GM18868 (cell line): ENCODE data around the gene NUBP2.

ENCODE experiments used
- ATAC-seq: cut with Tn5 transposase; IDR thresholded peaks from one replicate; pipeline ENCODE4 v1.9.1; 2021; ENCODE audit warnings: mild to moderate bottlenecking, moderate library complexity; ENCODE audit not compliant: unreplicated experiment

NUBP2 gene

DNA sequence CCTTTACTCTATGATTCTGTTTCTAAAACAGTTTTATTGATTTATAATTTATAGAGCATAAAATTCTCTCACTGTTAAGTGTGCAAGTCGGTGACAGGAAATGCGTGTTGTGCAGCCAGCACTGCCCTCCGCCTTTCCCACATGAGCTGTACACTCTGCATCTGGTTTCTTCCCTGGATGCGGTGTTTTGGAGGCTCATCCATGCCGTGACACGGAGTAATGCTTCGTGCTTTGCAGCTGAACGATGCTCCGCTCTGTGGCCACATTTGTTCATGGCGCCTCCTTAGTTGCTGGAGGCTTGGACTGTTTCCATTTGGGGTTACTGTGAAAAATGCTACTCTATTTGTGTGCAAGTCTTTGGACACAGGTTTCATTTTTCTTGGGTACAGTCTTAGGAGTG is 17.9 kb downstream of the NUBP2 start:
- ATAC-seq: no peak

DNA sequence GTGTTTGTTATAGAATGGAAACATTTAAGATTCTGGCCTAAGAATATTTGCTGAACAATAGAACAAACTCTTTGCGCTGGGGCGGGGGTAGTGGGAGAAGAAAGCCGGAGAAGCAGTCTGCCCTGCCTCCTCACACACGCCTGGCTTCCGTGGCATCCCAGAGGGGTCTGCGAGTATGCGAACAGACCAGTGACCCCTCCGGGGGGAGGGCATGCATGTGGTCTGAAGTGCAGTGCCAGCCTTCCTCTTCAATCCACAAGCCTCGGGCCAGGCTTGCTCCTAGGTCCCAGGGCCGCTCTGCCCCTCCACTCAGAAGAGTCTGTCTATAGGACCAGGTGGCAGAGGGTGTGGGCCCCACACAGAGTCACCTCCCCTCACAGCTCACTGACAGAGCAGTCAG is 24.9 kb downstream of the NUBP2 start:
- no peak for ATAC-seq

DNA sequence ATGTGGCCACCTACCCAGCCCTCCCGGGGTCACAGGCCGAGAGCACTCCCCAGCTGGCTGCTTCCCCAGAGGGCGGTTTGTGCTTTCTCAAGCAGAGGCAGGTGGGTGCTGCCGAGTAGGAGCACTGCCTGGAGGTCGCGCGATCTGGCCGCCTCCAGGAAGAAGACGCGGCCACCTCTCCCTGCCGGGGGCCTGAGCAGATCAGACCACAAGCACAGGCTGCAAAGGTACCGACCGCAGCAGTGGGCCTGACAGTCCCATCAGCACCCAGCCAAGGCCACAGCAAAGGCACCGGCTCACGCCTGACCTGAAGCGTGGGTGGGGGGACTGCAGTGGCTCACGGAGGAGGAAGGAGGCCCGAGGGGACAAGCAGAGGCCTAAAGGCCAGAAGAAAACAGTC is 25.9 kb downstream of the NUBP2 start:
- ATAC-seq: no peak

DNA sequence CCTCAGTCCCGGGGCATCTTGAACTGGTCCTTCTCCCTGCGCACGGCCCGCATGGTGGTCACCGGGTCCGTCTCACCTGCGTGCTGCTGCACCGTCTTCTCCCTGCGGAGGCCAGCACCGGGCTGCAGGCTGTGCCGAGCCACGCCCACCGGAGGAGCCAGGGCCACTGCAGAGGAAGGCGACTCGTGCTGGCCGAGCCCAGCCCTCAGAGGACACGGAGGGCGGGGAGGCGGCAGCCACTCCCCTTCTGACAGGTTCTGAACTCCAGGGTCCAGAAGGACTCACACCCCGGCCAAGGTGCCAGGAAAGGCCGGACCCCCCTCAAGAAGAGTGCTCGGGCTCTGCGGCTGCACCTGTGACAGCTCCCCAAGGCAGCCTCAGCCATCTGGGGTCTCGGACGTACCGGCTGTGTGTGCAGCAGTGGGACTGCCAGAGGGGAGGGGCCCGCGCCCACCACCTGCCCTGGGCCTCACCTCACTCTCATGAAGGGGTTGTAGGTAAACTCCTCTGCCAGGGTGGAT is 26.6 kb downstream of the NUBP2 start:
- no peak for ATAC-seq

DNA sequence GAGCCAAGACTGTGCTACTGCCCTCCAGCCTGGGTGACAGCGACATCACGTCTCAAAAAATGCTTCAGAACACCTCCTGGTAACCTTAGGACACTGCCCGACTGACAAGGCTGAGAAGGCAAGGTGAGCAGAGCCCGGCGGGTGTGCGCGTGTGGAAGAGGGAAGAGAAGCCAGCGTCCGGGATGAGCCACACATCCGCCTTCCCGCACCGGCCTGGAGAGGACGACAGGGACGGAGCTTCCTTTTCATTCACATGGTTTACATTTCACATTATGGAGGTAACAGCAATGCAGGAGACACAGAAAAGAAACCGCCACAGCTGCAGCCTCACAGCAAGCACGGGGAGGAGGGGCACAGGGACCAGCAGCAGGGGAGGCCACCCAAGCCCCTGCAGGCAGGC is 27.3 kb downstream of the NUBP2 start:
- ATAC-seq: no peak

- no peak for ATAC-seq
These were observed 27.8 kb downstream of the NUBP2 start for GRCh38 chr16:1810536-1810935.

GRCh38 chr16:1812732-1813163 is 30.0 kb downstream of the NUBP2 start:
- ATAC-seq: no peak

GRCh38 chr16:1815461-1815860 is 32.7 kb downstream of the NUBP2 start:
- ATAC-seq: no peak

- no peak for ATAC-seq
These were observed 33.9 kb downstream of the NUBP2 start for GRCh38 chr16:1816396-1817275.

GRCh38 chr16:1817276-1817589 is 34.5 kb downstream of the NUBP2 start:
- no peak for ATAC-seq

GRCh38 chr16:1817716-1818115 is 35.0 kb downstream of the NUBP2 start:
- no peak for ATAC-seq

DNA sequence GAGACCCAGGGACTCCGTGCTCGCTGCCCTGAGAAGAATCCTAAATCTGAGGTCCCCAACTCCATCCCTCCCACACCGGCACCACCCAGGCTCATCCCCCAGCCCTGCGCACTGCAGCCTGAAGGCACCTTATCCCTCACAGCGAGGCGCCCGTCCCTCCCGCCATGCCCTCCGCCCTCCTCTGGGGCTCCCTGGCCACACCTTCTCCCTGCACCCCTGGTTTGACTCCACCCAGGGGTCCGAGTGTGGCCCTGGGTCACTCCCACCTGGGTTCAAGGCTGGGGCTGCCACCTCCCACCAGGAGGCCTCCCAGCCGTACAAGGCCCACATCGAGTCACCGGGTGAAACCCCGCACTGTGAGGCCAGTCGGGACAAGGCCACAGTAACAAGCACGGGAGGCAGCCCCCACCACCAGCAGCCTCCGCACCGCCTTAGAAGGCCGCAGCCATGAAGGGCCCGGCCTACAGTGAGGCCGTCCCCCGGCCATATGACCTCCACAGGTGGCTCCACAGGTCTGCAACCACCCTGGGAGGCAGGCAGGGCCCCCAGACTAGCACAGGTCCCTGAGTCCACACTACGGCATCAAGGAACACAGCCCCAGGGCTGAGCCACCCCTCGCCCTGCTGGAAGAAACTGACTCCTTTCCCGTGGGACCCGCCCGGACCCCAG is 35.6 kb downstream of the NUBP2 start:
- ATAC-seq: no peak

DNA sequence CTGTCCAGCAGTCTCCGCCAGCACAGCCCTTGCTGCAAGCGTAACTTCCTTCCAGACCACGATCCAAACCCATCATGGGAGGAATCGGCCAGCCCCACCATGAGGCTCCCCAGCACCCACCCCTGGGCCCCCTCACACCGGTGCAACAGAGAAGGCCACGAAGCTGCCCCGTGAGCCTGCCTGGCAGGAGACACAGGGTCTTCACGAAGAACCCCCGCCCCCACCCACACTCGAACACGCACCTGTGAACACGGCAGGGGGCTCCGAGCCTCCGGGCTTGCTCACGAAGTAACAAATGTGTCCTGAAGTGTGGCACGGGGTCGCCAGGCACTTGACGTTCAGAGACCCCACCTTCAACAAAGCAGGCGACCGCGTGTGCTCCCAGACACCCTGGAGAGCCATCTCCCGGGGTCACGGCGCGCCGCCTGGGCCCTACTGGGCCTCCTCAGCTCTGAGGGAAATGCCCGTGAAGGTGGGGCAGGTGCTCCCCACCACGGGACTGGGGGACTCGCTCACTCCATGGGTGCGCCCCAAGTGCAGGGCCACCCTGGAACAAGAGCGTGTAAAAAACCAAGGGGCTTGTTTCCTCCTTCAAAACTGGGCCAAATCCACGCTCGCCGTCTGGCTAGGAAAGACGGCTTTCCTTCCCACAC is 36.2 kb downstream of the NUBP2 start:
- no peak for ATAC-seq

GRCh38 chr16:1819611-1820010 is 36.9 kb downstream of the NUBP2 start:
- no peak for ATAC-seq

DNA sequence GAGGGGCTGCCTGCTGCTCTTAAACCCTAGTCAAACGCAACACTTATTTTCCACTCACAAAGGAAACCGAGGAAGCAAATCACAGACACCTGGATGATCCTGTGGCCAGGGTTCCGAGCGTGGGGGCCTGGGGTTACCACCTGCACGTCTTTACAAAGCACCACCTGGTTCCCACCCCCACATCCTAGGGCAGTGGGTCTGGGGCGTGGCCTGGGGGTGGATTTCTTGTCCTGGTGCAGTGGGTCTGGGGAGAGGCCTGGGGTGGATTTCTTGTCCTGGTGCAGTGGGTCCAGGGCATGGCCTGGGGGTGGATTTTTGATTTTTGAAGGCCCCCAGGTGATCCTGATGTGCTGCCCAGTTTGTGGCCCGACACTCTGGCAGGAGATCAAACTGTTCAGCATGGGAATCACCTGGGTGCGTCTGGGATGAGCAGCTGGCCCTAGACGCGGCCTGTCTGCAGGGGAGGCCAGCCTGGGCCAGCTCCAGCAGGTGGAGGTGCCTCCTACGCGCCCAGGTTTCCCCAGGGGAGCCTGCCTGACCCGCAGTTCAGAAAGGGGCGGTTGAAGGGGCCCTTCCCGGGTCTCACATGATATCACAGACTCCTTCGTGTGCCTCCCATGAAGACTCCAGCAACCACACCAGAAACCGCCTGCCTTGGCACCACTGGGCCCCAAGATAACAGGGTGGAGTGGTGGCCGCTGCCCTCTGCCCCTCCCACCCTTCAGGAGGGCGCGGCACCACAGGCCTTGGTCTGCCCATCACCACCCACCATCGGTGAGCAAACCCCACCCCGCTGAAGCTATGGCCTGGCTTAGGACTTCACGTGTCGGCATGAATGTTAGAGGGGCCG is 37.6 kb downstream of the NUBP2 start:
- ATAC-seq: no peak

- no peak for ATAC-seq
These were observed 38.2 kb downstream of the NUBP2 start for GRCh38 chr16:1820946-1821290.

DNA sequence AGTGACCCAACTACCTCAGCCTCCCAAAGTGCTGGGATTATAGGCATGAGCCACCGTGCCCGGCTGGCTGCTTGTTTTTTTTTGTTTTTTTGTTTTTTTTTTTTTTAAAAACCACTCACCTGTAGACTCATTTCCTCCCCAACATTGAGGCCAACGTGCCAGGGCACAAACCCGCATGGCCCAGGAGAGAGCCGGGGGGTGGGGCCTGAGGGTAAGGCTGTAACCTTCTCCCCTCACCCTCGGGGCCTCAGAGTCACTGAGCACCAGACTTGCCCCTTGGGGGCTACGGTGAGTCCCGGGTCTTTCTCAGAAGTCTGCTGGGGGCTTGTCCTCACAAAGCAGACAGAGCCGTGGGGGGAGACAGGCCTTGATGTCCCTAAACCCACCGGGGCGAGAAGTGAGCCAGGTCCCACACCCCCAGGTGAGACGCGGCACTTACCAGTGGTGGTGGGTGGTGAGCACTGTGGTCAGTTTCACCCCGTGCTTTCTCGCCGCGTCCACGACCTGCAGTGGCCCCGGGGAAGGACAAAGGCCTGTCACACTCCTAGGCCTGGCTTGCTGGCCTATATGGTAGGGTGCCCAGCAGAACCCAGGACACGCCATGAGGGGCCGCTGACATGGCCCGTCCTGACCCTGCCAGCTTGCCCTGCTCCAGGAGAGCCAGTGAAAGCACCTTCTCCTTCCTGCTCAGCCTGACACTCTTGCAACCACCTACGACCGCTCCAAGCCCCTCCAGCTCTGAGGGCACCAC is 39.3 kb downstream of the NUBP2 start:
- ATAC-seq: no peak

DNA sequence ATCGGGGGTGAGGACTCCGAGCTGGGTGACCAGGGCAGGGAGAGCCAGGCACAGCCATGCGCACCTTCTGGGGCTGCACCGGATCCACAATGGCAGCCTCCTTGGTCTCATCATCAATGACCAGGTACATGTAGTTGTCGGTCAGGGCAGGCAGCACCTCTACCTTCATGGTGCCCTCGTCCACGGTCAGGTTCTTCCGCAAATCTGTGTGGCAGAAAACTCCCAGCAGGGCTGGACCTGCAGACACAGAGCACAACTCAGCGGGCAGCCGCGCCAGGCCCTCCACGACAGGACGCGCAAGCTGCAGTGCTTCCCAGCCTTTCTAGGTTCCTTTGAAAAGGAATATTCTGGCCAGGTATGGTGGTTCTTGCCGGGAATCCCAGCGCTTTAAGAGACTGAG is 40.0 kb downstream of the NUBP2 start:
- no peak for ATAC-seq

GRCh38 chr16:1823821-1824220 is 41.1 kb downstream of the NUBP2 start:
- ATAC-seq: no peak

GRCh38 chr16:1825381-1825863 is 42.7 kb downstream of the NUBP2 start:
- no peak for ATAC-seq
